ENCODE results near the gene ATXN10.

ATXN10 gene

GRCh38 chr22:45805413-45805812 lies 133.8 kb downstream of the ATXN10 start:
- in situ Hi-C loops (cut with HindIII; ENCODE audit: low sequenced_read_pairs), result no loop called here
- peak; percentile 25 for DNase-seq (ENCODE audit: low read depth, low spot score)
- no peak for TF ChIP-seq CTCF (IDR thresholded peaks at IDR 0.05; ENCODE audit: low read depth, low read length)
- H3K4me3 ChIP-seq (ENCODE audit: low read depth, low read length), result no peak overlapping the region

GRCh38 chr22:45807156-45807915 lies 135.7 kb downstream of the ATXN10 start:
- H3K4me3 ChIP-seq (ENCODE audit: low read depth, low read length), result no peak overlapping the region
- DNase-seq (ENCODE audit: low read depth, low spot score), result peak; percentile 20
- no peak for TF ChIP-seq CTCF (IDR thresholded peaks at IDR 0.05; ENCODE audit: low read depth, low read length)
- in situ Hi-C loops (cut with HindIII; ENCODE audit: low sequenced_read_pairs), result no loop called here

- DNase-seq (ENCODE audit: low read depth, low spot score), result no peak
- in situ Hi-C loops (cut with HindIII; ENCODE audit: low sequenced_read_pairs), result no loop called here
- no peak for TF ChIP-seq CTCF (IDR thresholded peaks at IDR 0.05; ENCODE audit: low read depth, low read length)
Observed at GRCh38 chr22:45812910-45813309, 141.3 kb downstream of the ATXN10 start.

GRCh38 chr22:45814198-45814597 lies 142.6 kb downstream of the ATXN10 start:
- in situ Hi-C loops (cut with HindIII; ENCODE audit: low sequenced_read_pairs), result no loop called here
- no peak overlapping the region for H3K4me3 ChIP-seq (ENCODE audit: low read depth, low read length)
- no peak for TF ChIP-seq CTCF (IDR thresholded peaks at IDR 0.05; ENCODE audit: low read depth, low read length)
- DNase-seq (ENCODE audit: low read depth, low spot score), result no peak

More at GRCh38 chr22:45812910-45813309, 141.3 kb downstream of the ATXN10 start:
- H3K4me3 ChIP-seq (ENCODE audit: low read depth, low read length), result no peak overlapping the region

- DNase-seq (ENCODE audit: low read depth, low spot score), result no peak
- H3K4me3 ChIP-seq (ENCODE audit: low read depth, low read length), result no peak overlapping the region
- TF ChIP-seq CTCF (IDR thresholded peaks at IDR 0.05; ENCODE audit: low read depth, low read length), result no peak
- in situ Hi-C loops (cut with HindIII; ENCODE audit: low sequenced_read_pairs), result no loop called here
Observed at GRCh38 chr22:45816776-45817175, 145.1 kb downstream of the ATXN10 start.

- DNase-seq (ENCODE audit: low read depth, low spot score), result peak; percentile 38
- no peak overlapping the region for H3K4me3 ChIP-seq (ENCODE audit: low read depth, low read length)
- in situ Hi-C loops (cut with HindIII; ENCODE audit: low sequenced_read_pairs), result no loop called here
- TF ChIP-seq CTCF (IDR thresholded peaks at IDR 0.05; ENCODE audit: low read depth, low read length), result no peak
Observed at GRCh38 chr22:45817745-45818423, 146.2 kb downstream of the ATXN10 start.

Measured in astrocyte of the spinal cord (primary cell).